Endothelial cell of umbilical vein (primary cell): ENCODE measurements around the gene TGFB1. TPM values are rescaled to one million over a fixed set of nuclear protein-coding genes. Genes with fewer than 3 reads are reported as not detected.

ENCODE experiments used
- BruUV-seq: library from RNA; stranded (reverse); fragments of 400-500 nt; replicated peaks from 2 replicates; lab custom pipeline; 2021; lab: Mats Ljungman, UMichigan
- CTCF ChIA-PET: fragments of 300-600, 350-600 bp; sonication (Branson Sonifier 250); formaldehyde crosslinking; loops from one replicate; lab custom pipeline; 2021; ENCODE audit warnings: antibody characterized with exemption, inconsistent platforms; lab: Charles Lee
- POLR2A ChIA-PET: fragments of 300-600, 350-600 bp; sonication (Branson Sonifier 250); formaldehyde crosslinking; loops from one replicate; lab custom pipeline; 2021; ENCODE audit warnings: antibody characterized with exemption, inconsistent platforms; lab: Charles Lee
- DNase-seq: peaks from one replicate; pipeline ENCODE4 v3.0.0-alpha.2; 2011; ENCODE audit warnings: low read depth, low spot score
- FAIRE-seq: peaks from 2 replicates; lab custom pipeline; 2011; peaks lifted over from hg19 to GRCh38; lab: Jason Lieb, UNC
- H2AFZ ChIP-seq: 2 replicates; pipeline ENCODE4 v1.6.0; 2012; ENCODE audit warnings: low read depth, low read length, control low read depth, inconsistent platforms
- H3K27ac ChIP-seq: 2 replicates; pipeline ENCODE4 v1.5.1; 2011; ENCODE audit warnings: low read depth, mild to moderate bottlenecking, control low read depth, low read length, moderate library complexity; ENCODE audit not compliant: insufficient read depth
- H3K27me3 ChIP-seq, 2 experiments: 2 replicates each; pipeline versions ENCODE4 v1.6.0 to v1.6.1; 2011; ENCODE audit warnings: low read length in 2 of 2, mixed read lengths in 1 of 2; ENCODE audit not compliant: control insufficient read depth in 2 of 2, insufficient read depth in 2 of 2
- H3K36me3 ChIP-seq, 2 experiments: 2 replicates in 1 of 2; 3 replicates in 1 of 2; pipeline ENCODE4 v1.5.1; 2011; ENCODE audit warnings: low read length in 2 of 2, mild to moderate bottlenecking in 1 of 2, moderate library complexity in 1 of 2; ENCODE audit not compliant: control insufficient read depth in 2 of 2, insufficient read depth in 2 of 2; ENCODE audit errors: extremely low read depth in 1 of 2
- H3K4me1 ChIP-seq: 3 replicates; pipeline ENCODE4 v1.5.1; 2011; ENCODE audit warnings: mild to moderate bottlenecking, low read length; ENCODE audit not compliant: control insufficient read depth, insufficient read depth; ENCODE audit errors: extremely low read depth
- H3K4me2 ChIP-seq: 2 replicates; pipeline ENCODE4 v1.6.1; 2011; ENCODE audit warnings: low read length, control low read depth, mixed read lengths; ENCODE audit not compliant: insufficient read depth
- H3K4me3 ChIP-seq, 3 experiments: fragments of 200-600 bp in 1 of 3; sonication (generic), shearing (Covaris generic) in 1 of 3; replicated peaks in 1 of 3; 2 replicates each; pipeline ENCODE4 v1.5.1; 2011 to 2016; ENCODE audit warnings: control low read depth in 3 of 3, low read length in 3 of 3, mild to moderate bottlenecking in 2 of 3, inconsistent platforms in 1 of 3, low read depth in 1 of 3, moderate library complexity in 1 of 3; ENCODE audit not compliant: insufficient read depth in 1 of 3
- H3K79me2 ChIP-seq: 2 replicates; pipeline ENCODE4 v1.6.0; 2012; ENCODE audit warnings: low read length, inconsistent platforms; ENCODE audit not compliant: control insufficient read depth, insufficient read depth
- H3K9ac ChIP-seq: replicated peaks from 2 replicates; pipeline ENCODE3; 2011; ENCODE audit warnings: low read length, control low read depth; ENCODE audit not compliant: insufficient read depth; ENCODE audit errors: extremely low read depth
- H3K9me1 ChIP-seq: replicated peaks from 3 replicates; pipeline ENCODE4 v1.6.0; 2011; ENCODE audit warnings: mild to moderate bottlenecking, low read length; ENCODE audit not compliant: control insufficient read depth, insufficient read depth; ENCODE audit errors: extremely low read depth
- H3K9me3 ChIP-seq: replicated peaks from 2 replicates; pipeline ENCODE4 v1.5.1; 2012; ENCODE audit warnings: low read length, inconsistent platforms; ENCODE audit not compliant: control insufficient read depth, insufficient read depth
- H4K20me1 ChIP-seq: replicated peaks from 2 replicates; pipeline ENCODE3; 2011; ENCODE audit warnings: mild to moderate bottlenecking, low read length; ENCODE audit not compliant: control insufficient read depth, insufficient read depth; ENCODE audit errors: extremely low read depth
- CTCF ChIP-seq, 2 donors: IDR thresholded peaks; 1 replicate in 1 of 2; 2 replicates in 1 of 2; pipeline ENCODE4 v1.5.1; 2011; ENCODE audit warnings: low read length in 2 of 2, mild to moderate bottlenecking in 2 of 2, moderate library complexity in 2 of 2, control low read depth in 1 of 2, inconsistent platforms in 1 of 2, low read depth in 1 of 2; ENCODE audit not compliant: insufficient read depth in 1 of 2; ENCODE audit errors: extremely low read depth in 1 of 2
- EZH2 ChIP-seq: IDR thresholded peaks from 2 replicates; pipeline ENCODE4 v1.6.1; 2012; ENCODE audit warnings: borderline replicate concordance, low read depth, mild to moderate bottlenecking, moderate library complexity, low read length, inconsistent platforms; ENCODE audit not compliant: severe bottlenecking
- FOS ChIP-seq: IDR thresholded peaks from 2 replicates; pipeline ENCODE4 v1.6.1; 2011; ENCODE audit warnings: mild to moderate bottlenecking, low read length, moderate library complexity, borderline replicate concordance; ENCODE audit not compliant: insufficient read depth
- JUN ChIP-seq: IDR thresholded peaks from 2 replicates; pipeline ENCODE4 v1.6.1; 2011; ENCODE audit warnings: borderline replicate concordance, low read depth; ENCODE audit not compliant: insufficient read length, insufficient read depth
- MAX ChIP-seq: IDR thresholded peaks from 2 replicates; pipeline ENCODE4 v1.6.1; 2011; ENCODE audit not compliant: insufficient read depth, insufficient read length
- MYC ChIP-seq: IDR thresholded peaks from one replicate; pipeline ENCODE4 v1.6.1; 2011; ENCODE audit warnings: mild to moderate bottlenecking, low read depth, low read length
- POLR2AphosphoS5 ChIP-seq: IDR thresholded peaks from 2 replicates; pipeline ENCODE4 v1.6.1; 2012; ENCODE audit warnings: low read depth, mild to moderate bottlenecking, control low read depth, low read length, moderate library complexity; ENCODE audit not compliant: insufficient read depth
- dilution Hi-C: fragments of 300-500 bp; cut with MboI; formaldehyde crosslinking; loops from one replicate; pipeline ENCODE4 v1.15.0; 2019; ENCODE audit warnings: low sequenced_read_pairs; ENCODE audit not compliant: extremely low pct_ligation_motif_present
- intact Hi-C: fragments of 100-400 bp; cut with micrococcal nuclease; formaldehyde crosslinking; loops from one replicate; pipeline ENCODE4 v1.10.0; 2022
- polyA plus RNA-seq, 4 experiments: library from polyadenylated mRNA; depleted of rRNA in 3 of 4; stranded (reverse) in 3 of 4; unstranded in 1 of 4; fragments of >200 nt; gene quantifications; 2 replicates each; pipeline versions ENCODE4 v1.2.1 to v1.2.3, GENCODE V29; 2011 to 2012; ENCODE audit warnings: missing spikeins in 1 of 4
- total RNA-seq: library from RNA; stranded (reverse); gene quantifications from 2 replicates; pipeline ENCODE4 v1.2.3, GENCODE V29; 2021

The TGFB1 gene
- total and polyA plus RNA-seq, 2 donors (not counting 3 experiments of a cell fraction or from before 2014, with no cell fraction given), result 64.4 to 250 TPM

GRCh38 chr19:41344162-41344561 is 9.6 kb downstream of the TGFB1 start:
- H2AFZ ChIP-seq, result no peak overlapping the region
- no peak for FAIRE-seq
- no peaks in the 10 kb centered on the region for H3K9me3 ChIP-seq
- H3K79me2 ChIP-seq, result peaks cover 56% of the 10 kb centered on the region
- POLR2A ChIA-PET, result no interaction called here
- DNase-seq, result no peak
- H3K27ac ChIP-seq, result no peak overlapping the region
- TF ChIP-seq JUN, result no peak
- TF ChIP-seq MAX, result no peak
- TF ChIP-seq FOS, result no peak
- no peak for TF ChIP-seq MYC
- TF ChIP-seq CTCF (IDR thresholded peaks at IDR 0.05; ENCODE audit: extremely low read depth in 1 of 2, insufficient read depth in 1 of 2, low read depth in 1 of 2, low read length in 2 of 2), result no peak
- TF ChIP-seq EZH2, result no peak
- no peak for TF ChIP-seq POLR2AphosphoS5
- no peak overlapping the region for H3K4me2 ChIP-seq
- H3K27me3 ChIP-seq, result no peaks in the 10 kb centered on the region
- no peak overlapping the region for H3K9ac ChIP-seq
- BruUV-seq, result no TSS peak
- CTCF ChIA-PET, result no interaction called here
- H3K36me3 ChIP-seq, result peaks cover 27 to 50% of the 10 kb centered on the region in 2 experiments
- H4K20me1 ChIP-seq, result no peaks in the 10 kb centered on the region
- dilution Hi-C loops (no loop called here), intact Hi-C loops (no loop called here)
- H3K4me1 ChIP-seq, result peaks cover 4% of the 10 kb centered on the region
- no peak overlapping the region for H3K4me3 ChIP-seq
- H3K9me1 ChIP-seq, result no peaks in the 10 kb centered on the region
